LoVo (cell line): Measurements from ENCODE around the gene SHISA2.

Experiments used
- DNase-seq: peaks from one replicate; pipeline ENCODE4 v3.0.0-alpha.2; 2016; ENCODE audit warnings: low spot score

Gene SHISA2

GRCh38 chr13:26017932-26018665, 33.7 kb downstream of the SHISA2 start:
- DNase-seq: no peak

GRCh38 chr13:26017196-26017921, 34.5 kb downstream of the SHISA2 start:
- no peak for DNase-seq

- no peak for DNase-seq
Observed at GRCh38 chr13:26016189-26016588, 35.6 kb downstream of the SHISA2 start.

- DNase-seq: no peak
Observed at GRCh38 chr13:26015271-26016125, 36.3 kb downstream of the SHISA2 start.

GRCh38 chr13:26012995-26013394, 38.8 kb downstream of the SHISA2 start:
- no peak for DNase-seq

- no peak for DNase-seq
Observed at GRCh38 chr13:26011996-26012821, 39.6 kb downstream of the SHISA2 start.

- DNase-seq: no peak
Observed at GRCh38 chr13:26011208-26011573, 40.6 kb downstream of the SHISA2 start.

- no peak for DNase-seq
Observed at GRCh38 chr13:26010487-26011207, 41.2 kb downstream of the SHISA2 start.

GRCh38 chr13:26007261-26008125, 44.3 kb downstream of the SHISA2 start:
- DNase-seq: no peak
